Endodermal cell (in vitro differentiated cells): ENCODE data around the gene SUGT1. TPM values are rescaled to one million over a fixed set of nuclear protein-coding genes. Genes with fewer than 3 reads are reported as not detected.
"Not testable (repeated sequence)": the region's sequence is repeated elsewhere in the genome, so short reads cannot be mapped to it uniquely, and the experiment has no call there.

ENCODE experiments used
- DNase-seq: peaks from one replicate; pipeline ENCODE4 v3.0.0-alpha.2; 2017
- H3K27ac ChIP-seq: 2 replicates; pipeline ENCODE4 v1.5.1; 2013; ENCODE audit warnings: mild to moderate bottlenecking, low read depth, low read length, moderate library complexity
- H3K27me3 ChIP-seq: 2 replicates; pipeline ENCODE4 v1.6.1; 2013; ENCODE audit warnings: mild to moderate bottlenecking, low read length, moderate library complexity; ENCODE audit not compliant: insufficient read depth, control insufficient read depth, poor library complexity, severe bottlenecking
- H3K36me3 ChIP-seq: 2 replicates; pipeline ENCODE4 v1.7.0; 2013; ENCODE audit warnings: mild to moderate bottlenecking, low read length, moderate library complexity; ENCODE audit not compliant: control insufficient read depth, insufficient read depth
- H3K4me1 ChIP-seq: one replicate; pipeline ENCODE4 v1.7.0; 2013; ENCODE audit warnings: low read length; ENCODE audit not compliant: control insufficient read depth, insufficient read depth
- H3K4me3 ChIP-seq: 2 replicates; pipeline ENCODE4 v1.5.1; 2013; ENCODE audit warnings: mild to moderate bottlenecking, low read length, moderate library complexity
- H3K9ac ChIP-seq: 2 replicates; pipeline ENCODE4 v1.6.1; 2013; ENCODE audit warnings: mild to moderate bottlenecking, low read length, moderate library complexity; ENCODE audit not compliant: poor library complexity, severe bottlenecking; ENCODE audit errors: extremely low read depth
- H3K9me3 ChIP-seq: 2 replicates; pipeline ENCODE4 v1.6.1; 2013; ENCODE audit warnings: mild to moderate bottlenecking, low read length, moderate library complexity; ENCODE audit not compliant: control insufficient read depth
- H3K27ac Mint-ChIP-seq: 2 replicates; pipeline ENCODE4 v1.8.0; 2020; ENCODE audit warnings: mixed read lengths
- H3K27me3 Mint-ChIP-seq: 2 replicates; pipeline ENCODE4 v1.8.0; 2021; ENCODE audit warnings: mild to moderate bottlenecking, mixed read lengths; ENCODE audit not compliant: insufficient read depth
- H3K36me3 Mint-ChIP-seq: 2 replicates; pipeline ENCODE4 v1.8.0; 2020; ENCODE audit warnings: low read depth, mixed read lengths
- H3K4me1 Mint-ChIP-seq: 2 replicates; pipeline ENCODE4 v1.8.0; 2020; ENCODE audit warnings: mixed read lengths
- H3K4me3 Mint-ChIP-seq: 2 replicates; pipeline ENCODE4 v1.8.0; 2020; ENCODE audit warnings: mild to moderate bottlenecking, moderate library complexity, mixed read lengths
- H3K9me3 Mint-ChIP-seq: 2 replicates; pipeline ENCODE4 v1.8.0; 2020; ENCODE audit warnings: mild to moderate bottlenecking, mixed read lengths
- WGBS, 2 experiments: methylation state at CpG; one replicate each; pipeline versions ENCODE4 v1.1.5 to v1.1.7; 2013; ENCODE audit warnings: missing lambda C conversion rate in 2 of 2, mixed read lengths in 1 of 2; ENCODE audit not compliant: insufficient coverage in 1 of 2, insufficient read length in 1 of 2; 5-methylcytosine and 5-hydroxymethylcytosine counted together
- total RNA-seq, 2 donors: library from RNA; stranded (reverse); fragmentation: NEBNext Ultra II Directional in 1 of 2; extraction: Animal tissue kit (Norgen Biotek cat#: 25700) in 1 of 2; gene quantifications; 2 replicates in 1 of 2; 3 replicates in 1 of 2; pipeline ENCODE4 v1.2.1, GENCODE V29; 2021
- TF ChIP-seq, protein P1 (sequence below): fragments of 200-600 bp; sonication (generic); conservative IDR thresholded peaks from 2 replicates; pipeline ENCODE4 v1.5.0; 2021; ENCODE audit warnings: antibody characterized with exemption, mild to moderate bottlenecking

SUGT1 gene
- total RNA-seq, 2 donors from 2014 or later = 73.3 to 85.8 TPM

GRCh38 chr13:52673465-52673864 is 20.8 kb downstream of the SUGT1 start:
- no peaks in the 10 kb centered on the region for H3K9me3 ChIP-seq
- peaks cover 41% of the 10 kb centered on the region for H3K36me3 ChIP-seq
- TF ChIP-seq, protein P1, sequence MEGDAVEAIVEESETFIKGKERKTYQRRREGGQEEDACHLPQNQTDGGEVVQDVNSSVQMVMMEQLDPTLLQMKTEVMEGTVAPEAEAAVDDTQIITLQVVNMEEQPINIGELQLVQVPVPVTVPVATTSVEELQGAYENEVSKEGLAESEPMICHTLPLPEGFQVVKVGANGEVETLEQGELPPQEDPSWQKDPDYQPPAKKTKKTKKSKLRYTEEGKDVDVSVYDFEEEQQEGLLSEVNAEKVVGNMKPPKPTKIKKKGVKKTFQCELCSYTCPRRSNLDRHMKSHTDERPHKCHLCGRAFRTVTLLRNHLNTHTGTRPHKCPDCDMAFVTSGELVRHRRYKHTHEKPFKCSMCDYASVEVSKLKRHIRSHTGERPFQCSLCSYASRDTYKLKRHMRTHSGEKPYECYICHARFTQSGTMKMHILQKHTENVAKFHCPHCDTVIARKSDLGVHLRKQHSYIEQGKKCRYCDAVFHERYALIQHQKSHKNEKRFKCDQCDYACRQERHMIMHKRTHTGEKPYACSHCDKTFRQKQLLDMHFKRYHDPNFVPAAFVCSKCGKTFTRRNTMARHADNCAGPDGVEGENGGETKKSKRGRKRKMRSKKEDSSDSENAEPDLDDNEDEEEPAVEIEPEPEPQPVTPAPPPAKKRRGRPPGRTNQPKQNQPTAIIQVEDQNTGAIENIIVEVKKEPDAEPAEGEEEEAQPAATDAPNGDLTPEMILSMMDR = no peak
- H3K4me3 ChIP-seq = no peak overlapping the region
- Mint-ChIP-seq H3K36me3 (peaks cover 29% of the 10 kb centered on the region), H3K4me3 (no peak overlapping the region), H3K9me3 (no peaks in the 10 kb centered on the region), H3K27ac (no peak overlapping the region), H3K4me1 (peaks cover 9% of the 10 kb centered on the region), H3K27me3 (no peaks in the 10 kb centered on the region)
- no peak for DNase-seq
- 80 to 97% methylated on average over 1 of the region's 1 CpG for WGBS, 2 experiments
- H3K27ac ChIP-seq = no peak overlapping the region
- no peaks in the 10 kb centered on the region for H3K27me3 ChIP-seq
- no peaks in the 10 kb centered on the region for H3K4me1 ChIP-seq
- H3K9ac ChIP-seq = no peak overlapping the region

- H3K4me1 Mint-ChIP-seq = peaks cover 9% of the 10 kb centered on the region
- H3K9ac ChIP-seq = no peak overlapping the region
- no peaks in the 10 kb centered on the region for H3K27me3 Mint-ChIP-seq
- peak overlapping the region; percentile 10 for H3K27ac Mint-ChIP-seq
- H3K9me3 Mint-ChIP-seq = no peaks in the 10 kb centered on the region
- H3K27me3 ChIP-seq = no peaks in the 10 kb centered on the region
- peaks cover 51% of the 10 kb centered on the region for H3K36me3 ChIP-seq
- no peak overlapping the region for H3K4me3 ChIP-seq
- WGBS, 2 experiments = 92% methylated on average over 1 of the region's 1 CpG; no CpG with 5 or more reads in 1 of the 2 experiments
- TF ChIP-seq, protein P1 = no peak
- H3K4me1 ChIP-seq = no peaks in the 10 kb centered on the region
- peaks cover 48% of the 10 kb centered on the region for H3K36me3 Mint-ChIP-seq
- no peak overlapping the region for H3K4me3 Mint-ChIP-seq
- no peak for DNase-seq
- no peak overlapping the region for H3K27ac ChIP-seq
- H3K9me3 ChIP-seq = no peaks in the 10 kb centered on the region
Measured at GRCh38 chr13:52677823-52678222, 25.2 kb downstream of the SUGT1 start.

GRCh38 chr13:52685806-52686205 is 33.2 kb downstream of the SUGT1 start:
- not testable (repeated sequence) for H3K9ac ChIP-seq, H3K4me3 ChIP-seq, H3K9me3 ChIP-seq, H3K9me3 Mint-ChIP-seq, H3K27ac Mint-ChIP-seq, H3K27me3 Mint-ChIP-seq, H3K4me3 Mint-ChIP-seq, H3K4me1 Mint-ChIP-seq, DNase-seq, H3K27me3 ChIP-seq, H3K27ac ChIP-seq, H3K4me1 ChIP-seq
- peaks cover 72% of the 10 kb centered on the region for H3K36me3 Mint-ChIP-seq
- H3K36me3 ChIP-seq = peaks cover 43% of the 10 kb centered on the region
- 93 to 97% methylated on average over 7 to 9 of the region's 9 CpGs for WGBS, 2 experiments

GRCh38 chr13:52686376-52686775 is 33.7 kb downstream of the SUGT1 start:
- H3K27me3 ChIP-seq = no peaks in the 10 kb centered on the region
- H3K4me3 ChIP-seq = no peak overlapping the region
- no peak overlapping the region for H3K9ac ChIP-seq
- Mint-ChIP-seq H3K36me3 (peaks cover 67% of the 10 kb centered on the region), H3K4me3 (no peak overlapping the region), H3K9me3 (no peaks in the 10 kb centered on the region), H3K27me3 (no peaks in the 10 kb centered on the region), H3K27ac (no peak overlapping the region), H3K4me1 (peaks cover 8% of the 10 kb centered on the region)
- no peak for DNase-seq
- no peaks in the 10 kb centered on the region for H3K9me3 ChIP-seq
- TF ChIP-seq, protein P1 = no peak
- H3K27ac ChIP-seq = no peak overlapping the region
- peaks cover 39% of the 10 kb centered on the region for H3K36me3 ChIP-seq
- 98% methylated on average over 4 of the region's 4 CpGs; no CpG with 5 or more reads in 1 of the 2 experiments for WGBS, 2 experiments
- H3K4me1 ChIP-seq = no peaks in the 10 kb centered on the region
